OCI-LY7 (cell line): ENCODE measurements around the gene PCDHGA7.

Experiments
- CTCF ChIP-seq: fragments of 200-600 bp; sonication (generic); conservative IDR thresholded peaks from 2 replicates; pipeline ENCODE4 v1.5.1; 2014; ENCODE audit warnings: mild to moderate bottlenecking, antibody characterized with exemption, low read length, moderate library complexity, mixed read lengths
- EZH2phosphoT487 ChIP-seq: fragments of 200-600 bp; sonication (generic); IDR thresholded peaks from 2 replicates; pipeline ENCODE4 v1.6.1; 2018; ENCODE audit warnings: low read depth, borderline replicate concordance, mild to moderate bottlenecking, mixed run types, antibody characterized with exemption, low read length, moderate library complexity, mixed read lengths

GRCh38 chr5:141356133-141356532 lies 26.4 kb upstream of the PCDHGA7 start:
- TF ChIP-seq CTCF (no peak), EZH2phosphoT487 (no peak)
